Measurements from ENCODE around the gene ANTXR2. TPM values are rescaled to one million over a fixed set of nuclear protein-coding genes. Genes with fewer than 3 reads are reported as not detected.
A peak's percentile ranks its signal among the peaks of the same experiment; 100 is the strongest.

Gene ANTXR2
- total RNA-seq, 4 donors from 2014 or later, result 69.6 to 139 (median 118) TPM

GRCh38 chr4:79982601-79983322 lies 90.3 kb downstream of the ANTXR2 start:
- H3K4me1 ChIP-seq, result peaks cover 0 to 24% (median 2%) of the 10 kb centered on the region in 4 donors
- DNase-seq (ENCODE audit: low spot score in 2 of 2), result no peak
- no peak for TF ChIP-seq EP300 (IDR thresholded peaks at IDR 0.05)
- no peak for TF ChIP-seq POLR2A (IDR thresholded peaks at IDR 0.05)
- no peak for TF ChIP-seq CTCF (IDR thresholded peaks at IDR 0.05)
- 21 to 31% methylated on average over 1 of the region's 1 CpG for WGBS, 2 donors
- H3K27me3 ChIP-seq, result no peaks in the 10 kb centered on the region
- peak overlapping the region in 1 of 4 donors; percentile 32 for H3K27ac ChIP-seq
- H3K9me3 ChIP-seq, result no peaks in the 10 kb centered on the region
- no peak overlapping the region for H3K4me3 ChIP-seq
- peaks cover 0 to 13% (median 0%) of the 10 kb centered on the region in 3 donors for H3K36me3 ChIP-seq

- peaks cover 0 to 15% (median 2%) of the 10 kb centered on the region in 4 donors for H3K4me1 ChIP-seq
- no peak for DNase-seq (ENCODE audit: low spot score in 2 of 2)
- H3K27me3 ChIP-seq, result no peaks in the 10 kb centered on the region
- H3K9me3 ChIP-seq, result no peaks in the 10 kb centered on the region
- H3K36me3 ChIP-seq, result peaks cover 2 to 36% (median 3%) of the 10 kb centered on the region in 3 donors
- no peak overlapping the region for H3K27ac ChIP-seq
- TF ChIP-seq EP300 (IDR thresholded peaks at IDR 0.05) (no peak), CTCF (IDR thresholded peaks at IDR 0.05) (no peak), POLR2A (IDR thresholded peaks at IDR 0.05) (no peak)
- WGBS, 2 donors, result 23 to 30% methylated on average over 2 of the region's 2 CpGs
- H3K4me3 ChIP-seq, result no peak overlapping the region
Measured at GRCh38 chr4:79980448-79980847, 92.6 kb downstream of the ANTXR2 start.

GRCh38 chr4:79979785-79980437 lies 93.1 kb downstream of the ANTXR2 start:
- 92 to 94% methylated on average over 1 of the region's 1 CpG for WGBS, 2 donors
- H3K27ac ChIP-seq, result no peak overlapping the region
- no peak overlapping the region for H3K4me3 ChIP-seq
- peaks cover 0 to 15% (median 2%) of the 10 kb centered on the region in 4 donors for H3K4me1 ChIP-seq
- H3K27me3 ChIP-seq, result no peaks in the 10 kb centered on the region
- no peak for DNase-seq (ENCODE audit: low spot score in 2 of 2)
- no peak for TF ChIP-seq CTCF (IDR thresholded peaks at IDR 0.05)
- no peak for TF ChIP-seq EP300 (IDR thresholded peaks at IDR 0.05)
- no peak for TF ChIP-seq POLR2A (IDR thresholded peaks at IDR 0.05)
- peaks cover 2 to 36% (median 3%) of the 10 kb centered on the region in 3 donors for H3K36me3 ChIP-seq
- no peaks in the 10 kb centered on the region for H3K9me3 ChIP-seq

- WGBS, 2 donors, result 93 to 96% methylated on average over 7 of the region's 7 CpGs
- DNase-seq (ENCODE audit: low spot score in 2 of 2), result no peak
- peaks cover 2 to 43% (median 3%) of the 10 kb centered on the region in 3 donors for H3K36me3 ChIP-seq
- H3K4me3 ChIP-seq, result no peak overlapping the region
- no peak for TF ChIP-seq POLR2A (IDR thresholded peaks at IDR 0.05)
- TF ChIP-seq CTCF (IDR thresholded peaks at IDR 0.05), result no peak
- TF ChIP-seq EP300 (IDR thresholded peaks at IDR 0.05), result no peak
- no peak overlapping the region for H3K27ac ChIP-seq
- no peaks in the 10 kb centered on the region for H3K27me3 ChIP-seq
- peaks cover 0 to 6% (median 0%) of the 10 kb centered on the region in 4 donors for H3K4me1 ChIP-seq
- H3K9me3 ChIP-seq, result no peaks in the 10 kb centered on the region
Measured at GRCh38 chr4:79977131-79977840, 95.7 kb downstream of the ANTXR2 start.
